C4-2B (cell line): ENCODE measurements around the gene C16orf86.

Source experiments
- H3K27ac ChIP-seq: fragments of 450-650 bp; 2 replicates; pipeline ENCODE4 v1.5.1; 2017
- CTCF ChIP-seq: fragments of 450-650 bp; conservative IDR thresholded peaks from 2 replicates; pipeline ENCODE4 v1.5.1; 2017; ENCODE audit warnings: mild to moderate bottlenecking
- ZFX ChIP-seq: fragments of 450-650 bp; IDR thresholded peaks from 2 replicates; pipeline ENCODE4 v1.6.1; 2017

The C16orf86 gene

GRCh38 chr16:67704110-67704509, 37.5 kb downstream of the C16orf86 start:
- no peak overlapping the region for H3K27ac ChIP-seq
- TF ChIP-seq CTCF (no peak), ZFX (no peak)

- no peak overlapping the region for H3K27ac ChIP-seq
- TF ChIP-seq CTCF (no peak), ZFX (no peak)
These were observed 40.6 kb downstream of the C16orf86 start for GRCh38 chr16:67707210-67707609.

- TF ChIP-seq CTCF (no peak), ZFX (no peak)
- H3K27ac ChIP-seq = no peak overlapping the region
These were observed 41.2 kb downstream of the C16orf86 start for GRCh38 chr16:67707790-67708189.

- H3K27ac ChIP-seq = no peak overlapping the region
- TF ChIP-seq CTCF (no peak), ZFX (no peak)
These were observed 41.8 kb downstream of the C16orf86 start for GRCh38 chr16:67708368-67708771.

- no peak for TF ChIP-seq CTCF
- no peak for TF ChIP-seq ZFX
These were observed 42.4 kb downstream of the C16orf86 start for GRCh38 chr16:67709050-67709449.

GRCh38 chr16:67710607-67711006, 44.0 kb downstream of the C16orf86 start:
- TF ChIP-seq CTCF = no peak
- TF ChIP-seq ZFX = no peak
- no peak overlapping the region for H3K27ac ChIP-seq

More at GRCh38 chr16:67709050-67709449, 42.4 kb downstream of the C16orf86 start:
- no peak overlapping the region for H3K27ac ChIP-seq

GRCh38 chr16:67713647-67714273, 47.1 kb downstream of the C16orf86 start:
- TF ChIP-seq CTCF (no peak), ZFX (no peak)
- no peak overlapping the region for H3K27ac ChIP-seq
